Right atrium auricular region (tissue), 2 donors: ENCODE results near the gene OXSR1. TPM values are rescaled to one million over a fixed set of nuclear protein-coding genes. Genes with fewer than 3 reads are reported as not detected.

Experiments used
- DNase-seq: peaks from one replicate; pipeline ENCODE4 v3.0.0-alpha.2; 2019; ENCODE audit warnings: low spot score
- H3K27ac ChIP-seq, 2 donors: fragments of 200-600 bp; sonication (generic); 1 replicate in 1 of 2; 2 replicates in 1 of 2; pipeline ENCODE4 v1.5.1; 2016 to 2019
- H3K27me3 ChIP-seq, 2 donors: fragments of 200-600 bp; sonication (generic); one replicate each; pipeline versions ENCODE4 v1.5.1 to v1.6.0; 2017 to 2019
- H3K36me3 ChIP-seq: fragments of 200-600 bp; sonication (generic); one replicate; pipeline ENCODE4 v1.5.1; 2016
- H3K4me1 ChIP-seq, 2 donors: fragments of 200-600 bp; sonication (generic); one replicate each; pipeline versions ENCODE4 v1.5.1 to v1.6.0; 2017 to 2019
- H3K4me3 ChIP-seq, 2 donors: fragments of 200-600 bp; sonication (generic); 1 replicate in 1 of 2; 2 replicates in 1 of 2; pipeline ENCODE4 v1.5.1; 2017 to 2019; ENCODE audit warnings: mild to moderate bottlenecking in 1 of 2, moderate library complexity in 1 of 2
- H3K9me3 ChIP-seq, 2 donors: fragments of 200-600 bp; sonication (generic); one replicate each; pipeline ENCODE4 v1.5.1; 2019
- total RNA-seq, 2 donors: library from RNA; depleted of rRNA; stranded (reverse); fragments of >200 nt; gene quantifications; one replicate each; pipeline ENCODE4 v1.1.0, GENCODE V29; 2016
- TF ChIP-seq, protein P1 (sequence below), 2 donors: fragments of 200-600 bp; sonication (generic); IDR thresholded peaks; one replicate each; pipeline ENCODE4 v1.5.1; 2019; ENCODE audit warnings: antibody characterized with exemption in 2 of 2

Gene OXSR1
- total RNA-seq, 2 donors from 2014 or later, result 25.8 to 27.2 TPM

DNA sequence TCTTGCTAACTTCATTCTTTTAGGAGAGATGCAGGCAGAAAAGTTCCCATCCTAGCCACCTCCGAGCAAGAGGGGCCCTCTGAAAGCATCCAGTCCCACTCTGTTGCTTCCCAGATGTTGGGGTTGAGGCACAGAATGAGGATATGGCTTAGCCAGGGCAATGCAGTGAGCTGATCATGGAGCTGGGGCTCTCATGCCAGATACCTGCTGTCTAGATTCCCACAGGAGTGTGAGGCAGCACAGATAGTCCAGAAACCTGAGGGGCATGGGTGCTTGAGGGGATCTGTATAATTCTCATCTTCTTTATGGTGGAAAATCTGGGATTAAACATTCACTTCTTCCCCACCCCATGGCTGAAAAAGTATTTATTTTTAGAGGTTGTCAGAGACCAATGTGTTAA is 101.5 kb downstream of the OXSR1 start:
- H3K4me1 ChIP-seq, result peaks cover 0 to 12% of the 10 kb centered on the region in 2 donors
- TF ChIP-seq, protein P1, sequence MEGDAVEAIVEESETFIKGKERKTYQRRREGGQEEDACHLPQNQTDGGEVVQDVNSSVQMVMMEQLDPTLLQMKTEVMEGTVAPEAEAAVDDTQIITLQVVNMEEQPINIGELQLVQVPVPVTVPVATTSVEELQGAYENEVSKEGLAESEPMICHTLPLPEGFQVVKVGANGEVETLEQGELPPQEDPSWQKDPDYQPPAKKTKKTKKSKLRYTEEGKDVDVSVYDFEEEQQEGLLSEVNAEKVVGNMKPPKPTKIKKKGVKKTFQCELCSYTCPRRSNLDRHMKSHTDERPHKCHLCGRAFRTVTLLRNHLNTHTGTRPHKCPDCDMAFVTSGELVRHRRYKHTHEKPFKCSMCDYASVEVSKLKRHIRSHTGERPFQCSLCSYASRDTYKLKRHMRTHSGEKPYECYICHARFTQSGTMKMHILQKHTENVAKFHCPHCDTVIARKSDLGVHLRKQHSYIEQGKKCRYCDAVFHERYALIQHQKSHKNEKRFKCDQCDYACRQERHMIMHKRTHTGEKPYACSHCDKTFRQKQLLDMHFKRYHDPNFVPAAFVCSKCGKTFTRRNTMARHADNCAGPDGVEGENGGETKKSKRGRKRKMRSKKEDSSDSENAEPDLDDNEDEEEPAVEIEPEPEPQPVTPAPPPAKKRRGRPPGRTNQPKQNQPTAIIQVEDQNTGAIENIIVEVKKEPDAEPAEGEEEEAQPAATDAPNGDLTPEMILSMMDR (IDR thresholded peaks at IDR 0.05), result no peak
- H3K27me3 ChIP-seq, result no peaks in the 10 kb centered on the region
- no peaks in the 10 kb centered on the region for H3K9me3 ChIP-seq
- H3K4me3 ChIP-seq, result no peak overlapping the region
- H3K27ac ChIP-seq, result no peak overlapping the region
- H3K36me3 ChIP-seq, result no peaks in the 10 kb centered on the region
- no peak for DNase-seq

DNA sequence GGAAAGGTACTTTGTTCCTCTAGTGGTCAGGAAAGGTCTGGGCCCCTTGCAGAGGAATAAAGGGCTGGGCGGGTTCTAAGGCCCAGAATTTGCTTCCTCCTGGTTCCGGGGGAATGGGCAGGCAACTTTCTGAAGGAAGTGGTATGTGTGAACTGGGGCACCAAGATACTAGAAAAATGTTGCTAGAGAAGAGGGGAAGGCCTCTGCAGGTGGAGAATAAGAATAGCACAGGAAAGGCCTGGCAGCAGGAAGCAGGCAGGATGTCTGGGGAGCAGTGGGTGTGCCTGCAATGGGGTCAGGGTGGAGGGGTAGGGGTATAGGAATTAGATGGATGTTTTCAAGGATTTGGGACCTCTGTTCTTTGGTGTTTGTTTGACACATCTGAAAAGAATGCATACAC is 102.3 kb downstream of the OXSR1 start:
- H3K4me1 ChIP-seq, result peaks cover 0 to 12% of the 10 kb centered on the region in 2 donors
- no peaks in the 10 kb centered on the region for H3K9me3 ChIP-seq
- no peak overlapping the region for H3K4me3 ChIP-seq
- no peaks in the 10 kb centered on the region for H3K36me3 ChIP-seq
- TF ChIP-seq, protein P1 (IDR thresholded peaks at IDR 0.05), result no peak
- no peaks in the 10 kb centered on the region for H3K27me3 ChIP-seq
- DNase-seq, result no peak
- no peak overlapping the region for H3K27ac ChIP-seq

DNA sequence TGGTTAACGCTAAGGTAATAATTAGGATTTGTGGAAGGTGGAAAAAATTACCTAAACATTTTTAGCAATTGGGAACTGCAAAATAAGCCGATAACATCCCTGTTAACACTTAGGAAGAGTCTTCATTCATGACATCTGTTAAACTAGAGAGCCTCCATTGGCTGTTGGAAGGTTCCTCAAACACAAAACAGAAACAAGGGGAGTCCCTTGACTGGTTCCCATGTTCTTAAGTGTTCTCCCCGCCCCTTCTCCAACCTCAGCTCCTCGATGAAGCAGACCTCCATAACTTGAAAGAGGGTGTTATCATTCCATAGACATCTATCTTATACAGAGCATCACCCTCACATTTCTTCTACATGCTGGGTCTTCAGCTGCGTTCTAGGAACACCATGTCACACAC is 102.8 kb downstream of the OXSR1 start:
- H3K36me3 ChIP-seq, result no peaks in the 10 kb centered on the region
- no peak for DNase-seq
- no peak overlapping the region for H3K4me3 ChIP-seq
- TF ChIP-seq, protein P1 (IDR thresholded peaks at IDR 0.05), result no peak
- H3K4me1 ChIP-seq, result peaks cover 0 to 12% of the 10 kb centered on the region in 2 donors
- H3K27ac ChIP-seq, result no peak overlapping the region
- no peaks in the 10 kb centered on the region for H3K9me3 ChIP-seq
- no peaks in the 10 kb centered on the region for H3K27me3 ChIP-seq

DNA sequence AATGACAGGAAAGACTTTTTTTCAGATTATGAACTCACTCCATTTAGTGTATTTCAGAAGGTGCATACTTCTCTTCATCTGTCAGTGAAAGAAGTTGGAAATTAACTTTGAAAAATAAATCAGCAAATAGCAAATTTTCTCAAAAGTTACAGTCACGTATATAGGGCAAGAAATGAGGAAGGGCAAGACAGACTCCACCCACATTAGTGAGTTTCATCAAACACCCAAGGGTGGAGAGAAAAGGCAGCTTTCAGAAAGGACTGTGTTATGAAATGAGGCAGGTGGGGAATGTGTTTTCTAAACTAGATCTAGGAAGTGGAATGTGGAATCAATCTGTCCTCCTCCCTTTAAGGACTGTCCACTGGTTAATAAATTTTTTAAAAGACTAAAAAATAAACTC is 103.2 kb downstream of the OXSR1 start:
- Histone ChIP-seq H3K27me3 (no peaks in the 10 kb centered on the region), H3K4me3 (no peak overlapping the region), H3K27ac (no peak overlapping the region), H3K9me3 (no peaks in the 10 kb centered on the region), H3K36me3 (no peaks in the 10 kb centered on the region), H3K4me1 (peaks cover 0 to 12% of the 10 kb centered on the region in 2 donors)
- no peak for DNase-seq
- TF ChIP-seq, protein P1 (IDR thresholded peaks at IDR 0.05), result no peak

DNA sequence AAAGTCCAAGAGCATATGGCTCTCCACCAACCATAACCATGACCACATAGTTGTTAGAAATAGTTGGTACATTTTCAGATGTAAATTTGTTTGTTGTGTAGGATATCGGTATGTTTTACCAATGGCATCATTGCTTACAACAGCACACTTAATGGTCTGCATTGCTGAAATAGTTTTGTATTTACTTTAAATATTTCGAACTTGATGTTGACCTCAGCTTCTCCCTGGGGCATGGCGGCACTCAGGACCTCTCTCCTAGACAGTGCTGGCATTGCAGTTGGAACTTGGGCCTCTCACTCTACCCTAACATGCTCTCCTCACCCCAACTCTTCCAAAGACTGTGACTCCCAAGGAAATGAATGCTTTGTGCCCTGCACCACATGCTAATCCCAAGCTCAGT is 105.3 kb downstream of the OXSR1 start:
- Histone ChIP-seq H3K27me3 (no peaks in the 10 kb centered on the region), H3K27ac (no peak overlapping the region), H3K4me1 (no peaks in the 10 kb centered on the region), H3K36me3 (no peaks in the 10 kb centered on the region), H3K9me3 (no peaks in the 10 kb centered on the region), H3K4me3 (no peak overlapping the region)
- TF ChIP-seq, protein P1 (IDR thresholded peaks at IDR 0.05), result no peak
- DNase-seq, result no peak

DNA sequence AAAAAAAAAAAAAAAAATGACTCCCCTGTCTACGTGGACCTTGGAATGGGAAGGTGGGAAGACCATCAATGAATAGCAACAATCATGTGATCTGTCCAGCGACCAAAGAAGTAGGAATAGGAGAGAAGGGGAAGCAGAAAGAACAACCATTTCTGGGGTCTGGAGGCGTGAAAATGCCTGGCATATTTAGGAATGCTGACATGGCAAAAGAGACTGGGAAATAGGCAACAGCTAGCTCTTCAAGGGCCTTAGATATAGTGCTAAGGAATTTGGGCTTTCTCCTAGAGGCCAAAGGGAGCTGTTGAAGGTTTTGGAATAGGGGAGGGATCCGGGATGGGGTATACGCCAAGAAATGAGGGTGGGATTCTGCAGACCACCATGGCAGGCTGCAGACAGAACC is 106.2 kb downstream of the OXSR1 start:
- no peaks in the 10 kb centered on the region for H3K9me3 ChIP-seq
- H3K27me3 ChIP-seq, result no peaks in the 10 kb centered on the region
- H3K4me1 ChIP-seq, result no peaks in the 10 kb centered on the region
- no peak overlapping the region for H3K27ac ChIP-seq
- no peak for DNase-seq
- H3K4me3 ChIP-seq, result no peak overlapping the region
- TF ChIP-seq, protein P1 (IDR thresholded peaks at IDR 0.05), result no peak
- no peaks in the 10 kb centered on the region for H3K36me3 ChIP-seq
